ENCODE measurements around the gene PTX4.

- TF ChIP-seq CTCF (IDR thresholded peaks at IDR 0.05) (no peak), POLR2A (IDR thresholded peaks at IDR 0.05) (no peak)
Observed at GRCh38 chr16:1535391-1536291, 46.9 kb upstream of the PTX4 start.

Data from esophagus squamous epithelium (tissue), 4 donors.